Stimulated activated CD4-positive, alpha-beta T cell treated with anti-CD3 and anti-CD28 coated beads, Interleukin-1b, Interleukin-23, amount 100 ng/mL, for 24 hours (primary cell): ENCODE measurements around the gene ZNF593.

Experiments used
- DNase-seq, 4 experiments: peaks; one replicate each; pipeline ENCODE4 v3.0.0-alpha.2; 2020; ENCODE audit warnings: low read depth in 4 of 4, low spot score in 1 of 4

ZNF593 gene

GRCh38 chr1:26200413-26200812, 30.7 kb downstream of the ZNF593 start:
- DNase-seq: no peak

GRCh38 chr1:26203642-26204318, 34.1 kb downstream of the ZNF593 start:
- DNase-seq: no peak

- no peak for DNase-seq
These were observed 40.6 kb downstream of the ZNF593 start for GRCh38 chr1:26210147-26210870.

- no peak for DNase-seq
These were observed 43.0 kb downstream of the ZNF593 start for GRCh38 chr1:26212726-26213125.

GRCh38 chr1:26213335-26213905, 43.7 kb downstream of the ZNF593 start:
- DNase-seq: no peak

- DNase-seq: no peak
These were observed 45.5 kb downstream of the ZNF593 start for GRCh38 chr1:26215246-26215645.

GRCh38 chr1:26218906-26219494, 49.3 kb downstream of the ZNF593 start:
- no peak for DNase-seq
